ENCODE data around the gene AHRR.
"Not testable (repeated sequence)": the region's sequence is repeated elsewhere in the genome, so short reads cannot be mapped to it uniquely, and the experiment has no call there.

Gene AHRR

GRCh38 chr5:321230-321725 is at the start of gene AHRR:
AHRR (plus strand) TSS chr5:321714; CDS start chr5:343903, 22,189 bp downstream.
- Histone ChIP-seq H3K4me1 (ENCODE audit: control insufficient read depth in 5 of 5, insufficient read depth in 5 of 5, low read length in 5 of 5) (peaks cover 0 to 25% (median 18%) of the 10 kb centered on the region in 5 donors), H3K27me3 (ENCODE audit: control insufficient read depth in 5 of 5, insufficient read depth in 4 of 5, low read length in 5 of 5) (peaks cover 19 to 43% (median 36%) of the 10 kb centered on the region in 5 donors), H3K9me3 (ENCODE audit: control insufficient read depth in 5 of 5, low read length in 5 of 5) (no peaks in the 10 kb centered on the region), H3K4me3 (ENCODE audit: low read depth in 1 of 5, low read length in 5 of 5) (peak within 1 kb of the TSS in 4 of 5 donors; percentile 22 to 57 (median 51)), H3K27ac (ENCODE audit: low read depth, low read length) (no peak within 1 kb of the TSS), H3K36me3 (ENCODE audit: control insufficient read depth in 5 of 5, insufficient read depth in 5 of 5, low read length in 5 of 5) (peaks cover 0 to 12% (median 3%) of the 10 kb centered on the region in 5 donors), H3K9ac (ENCODE audit: low read length in 5 of 5) (no peak within 1 kb of the TSS)

- not testable (repeated sequence) for H3K27me3 ChIP-seq (ENCODE audit: control insufficient read depth in 5 of 5, insufficient read depth in 4 of 5, low read length in 5 of 5); H3K9me3 ChIP-seq (ENCODE audit: control insufficient read depth in 5 of 5, low read length in 5 of 5)
- Histone ChIP-seq H3K36me3 (ENCODE audit: control insufficient read depth in 5 of 5, insufficient read depth in 5 of 5, low read length in 5 of 5) (peaks cover 4 to 33% (median 12%) of the 10 kb centered on the region in 5 donors), H3K27ac (ENCODE audit: low read depth, low read length) (peak overlapping the region; percentile 82), H3K4me1 (ENCODE audit: control insufficient read depth in 5 of 5, insufficient read depth in 5 of 5, low read length in 5 of 5) (peaks cover 0 to 24% (median 8%) of the 10 kb centered on the region in 5 donors), H3K9ac (ENCODE audit: low read length in 5 of 5) (peak overlapping the region in 4 of 5 donors; percentile 76 to 91 (median 82)), H3K4me3 (ENCODE audit: low read depth in 1 of 5, low read length in 5 of 5) (peak overlapping the region in 4 of 5 donors; percentile 73 to 84 (median 76))
Measured at GRCh38 chr5:271828-272167, 49.7 kb upstream of the AHRR start.

- H3K4me3 ChIP-seq (ENCODE audit: low read depth in 1 of 5, low read length in 5 of 5), result peak overlapping the region in 1 of 5 donors; percentile 40
- peaks cover 0 to 27% (median 9%) of the 10 kb centered on the region in 5 donors for H3K36me3 ChIP-seq (ENCODE audit: control insufficient read depth in 5 of 5, insufficient read depth in 5 of 5, low read length in 5 of 5)
- not testable (repeated sequence) for H3K9me3 ChIP-seq (ENCODE audit: control insufficient read depth in 5 of 5, low read length in 5 of 5); H3K27ac ChIP-seq (ENCODE audit: low read depth, low read length); H3K27me3 ChIP-seq (ENCODE audit: control insufficient read depth in 5 of 5, insufficient read depth in 4 of 5, low read length in 5 of 5)
- peaks cover 0 to 24% (median 10%) of the 10 kb centered on the region in 5 donors for H3K4me1 ChIP-seq (ENCODE audit: control insufficient read depth in 5 of 5, insufficient read depth in 5 of 5, low read length in 5 of 5)
- peak overlapping the region in 1 of 5 donors; percentile 56 for H3K9ac ChIP-seq (ENCODE audit: low read length in 5 of 5)
Measured at GRCh38 chr5:273091-273490, 48.4 kb upstream of the AHRR start.

- not testable (repeated sequence) for H3K9me3 ChIP-seq (ENCODE audit: control insufficient read depth in 5 of 5, low read length in 5 of 5); H3K27ac ChIP-seq (ENCODE audit: low read depth, low read length); H3K27me3 ChIP-seq (ENCODE audit: control insufficient read depth in 5 of 5, insufficient read depth in 4 of 5, low read length in 5 of 5); H3K4me3 ChIP-seq (ENCODE audit: low read depth in 1 of 5, low read length in 5 of 5)
- Histone ChIP-seq H3K9ac (ENCODE audit: low read length in 5 of 5) (peak overlapping the region in 1 of 5 donors; percentile 26), H3K36me3 (ENCODE audit: control insufficient read depth in 5 of 5, insufficient read depth in 5 of 5, low read length in 5 of 5) (peaks cover 0 to 27% (median 9%) of the 10 kb centered on the region in 5 donors), H3K4me1 (ENCODE audit: control insufficient read depth in 5 of 5, insufficient read depth in 5 of 5, low read length in 5 of 5) (peaks cover 0 to 25% (median 10%) of the 10 kb centered on the region in 5 donors)
Measured at GRCh38 chr5:273491-273890, 48.0 kb upstream of the AHRR start.

GRCh38 chr5:274346-274745 is 47.2 kb upstream of the AHRR start:
- not testable (repeated sequence) for H3K27me3 ChIP-seq (ENCODE audit: control insufficient read depth in 5 of 5, insufficient read depth in 4 of 5, low read length in 5 of 5); H3K9ac ChIP-seq (ENCODE audit: low read length in 5 of 5); H3K27ac ChIP-seq (ENCODE audit: low read depth, low read length); H3K4me3 ChIP-seq (ENCODE audit: low read depth in 1 of 5, low read length in 5 of 5); H3K9me3 ChIP-seq (ENCODE audit: control insufficient read depth in 5 of 5, low read length in 5 of 5)
- H3K36me3 ChIP-seq (ENCODE audit: control insufficient read depth in 5 of 5, insufficient read depth in 5 of 5, low read length in 5 of 5), result peaks cover 0 to 27% (median 9%) of the 10 kb centered on the region in 5 donors
- peaks cover 0 to 33% (median 16%) of the 10 kb centered on the region in 5 donors for H3K4me1 ChIP-seq (ENCODE audit: control insufficient read depth in 5 of 5, insufficient read depth in 5 of 5, low read length in 5 of 5)

- no peaks in the 10 kb centered on the region for H3K27me3 ChIP-seq (ENCODE audit: control insufficient read depth in 5 of 5, insufficient read depth in 4 of 5, low read length in 5 of 5)
- H3K4me1 ChIP-seq (ENCODE audit: control insufficient read depth in 5 of 5, insufficient read depth in 5 of 5, low read length in 5 of 5), result peaks cover 0 to 18% (median 5%) of the 10 kb centered on the region in 5 donors
- no peaks in the 10 kb centered on the region for H3K9me3 ChIP-seq (ENCODE audit: control insufficient read depth in 5 of 5, low read length in 5 of 5)
- H3K9ac ChIP-seq (ENCODE audit: low read length in 5 of 5), result no peak overlapping the region
- H3K36me3 ChIP-seq (ENCODE audit: control insufficient read depth in 5 of 5, insufficient read depth in 5 of 5, low read length in 5 of 5), result peaks cover 0 to 32% (median 12%) of the 10 kb centered on the region in 5 donors
- H3K4me3 ChIP-seq (ENCODE audit: low read depth in 1 of 5, low read length in 5 of 5), result no peak overlapping the region
- no peak overlapping the region for H3K27ac ChIP-seq (ENCODE audit: low read depth, low read length)
Measured at GRCh38 chr5:278646-279045, 42.9 kb upstream of the AHRR start.

- H3K27ac ChIP-seq (ENCODE audit: low read depth, low read length); H3K27me3 ChIP-seq (ENCODE audit: control insufficient read depth in 5 of 5, insufficient read depth in 4 of 5, low read length in 5 of 5); H3K9me3 ChIP-seq (ENCODE audit: control insufficient read depth in 5 of 5, low read length in 5 of 5); H3K4me3 ChIP-seq (ENCODE audit: low read depth in 1 of 5, low read length in 5 of 5); H3K9ac ChIP-seq (ENCODE audit: low read length in 5 of 5): not testable (repeated sequence)
- Histone ChIP-seq H3K36me3 (ENCODE audit: control insufficient read depth in 5 of 5, insufficient read depth in 5 of 5, low read length in 5 of 5) (peaks cover 0 to 32% (median 9%) of the 10 kb centered on the region in 5 donors), H3K4me1 (ENCODE audit: control insufficient read depth in 5 of 5, insufficient read depth in 5 of 5, low read length in 5 of 5) (peaks cover 0 to 15% (median 5%) of the 10 kb centered on the region in 5 donors)
Measured at GRCh38 chr5:279051-279665, 42.4 kb upstream of the AHRR start.

GRCh38 chr5:285991-286557 is 35.4 kb upstream of the AHRR start:
- peaks cover 0 to 13% (median 0%) of the 10 kb centered on the region in 5 donors for H3K4me1 ChIP-seq (ENCODE audit: control insufficient read depth in 5 of 5, insufficient read depth in 5 of 5, low read length in 5 of 5)
- no peaks in the 10 kb centered on the region for H3K27me3 ChIP-seq (ENCODE audit: control insufficient read depth in 5 of 5, insufficient read depth in 4 of 5, low read length in 5 of 5)
- no peak overlapping the region for H3K9ac ChIP-seq (ENCODE audit: low read length in 5 of 5)
- H3K4me3 ChIP-seq (ENCODE audit: low read depth in 1 of 5, low read length in 5 of 5), result no peak overlapping the region
- no peak overlapping the region for H3K27ac ChIP-seq (ENCODE audit: low read depth, low read length)
- H3K9me3 ChIP-seq (ENCODE audit: control insufficient read depth in 5 of 5, low read length in 5 of 5), result no peaks in the 10 kb centered on the region
- H3K36me3 ChIP-seq (ENCODE audit: control insufficient read depth in 5 of 5, insufficient read depth in 5 of 5, low read length in 5 of 5), result peaks cover 0 to 30% (median 21%) of the 10 kb centered on the region in 5 donors

GRCh38 chr5:290200-290599 is 31.3 kb upstream of the AHRR start:
- Histone ChIP-seq H3K36me3 (ENCODE audit: control insufficient read depth in 5 of 5, insufficient read depth in 5 of 5, low read length in 5 of 5) (peaks cover 0 to 24% (median 14%) of the 10 kb centered on the region in 5 donors), H3K4me1 (ENCODE audit: control insufficient read depth in 5 of 5, insufficient read depth in 5 of 5, low read length in 5 of 5) (peaks cover 0 to 13% (median 0%) of the 10 kb centered on the region in 5 donors)
- not testable (repeated sequence) for H3K9ac ChIP-seq (ENCODE audit: low read length in 5 of 5); H3K9me3 ChIP-seq (ENCODE audit: control insufficient read depth in 5 of 5, low read length in 5 of 5); H3K27me3 ChIP-seq (ENCODE audit: control insufficient read depth in 5 of 5, insufficient read depth in 4 of 5, low read length in 5 of 5); H3K27ac ChIP-seq (ENCODE audit: low read depth, low read length); H3K4me3 ChIP-seq (ENCODE audit: low read depth in 1 of 5, low read length in 5 of 5)

- not testable (repeated sequence) for H3K4me3 ChIP-seq (ENCODE audit: low read depth in 1 of 5, low read length in 5 of 5); H3K9ac ChIP-seq (ENCODE audit: low read length in 5 of 5); H3K27ac ChIP-seq (ENCODE audit: low read depth, low read length); H3K9me3 ChIP-seq (ENCODE audit: control insufficient read depth in 5 of 5, low read length in 5 of 5); H3K27me3 ChIP-seq (ENCODE audit: control insufficient read depth in 5 of 5, insufficient read depth in 4 of 5, low read length in 5 of 5)
- peaks cover 0 to 15% (median 5%) of the 10 kb centered on the region in 5 donors for H3K36me3 ChIP-seq (ENCODE audit: control insufficient read depth in 5 of 5, insufficient read depth in 5 of 5, low read length in 5 of 5)
- H3K4me1 ChIP-seq (ENCODE audit: control insufficient read depth in 5 of 5, insufficient read depth in 5 of 5, low read length in 5 of 5), result peaks cover 0 to 13% (median 0%) of the 10 kb centered on the region in 5 donors
Measured at GRCh38 chr5:291345-291744, 30.2 kb upstream of the AHRR start.

All from subcutaneous abdominal adipose tissue (tissue), 5 donors.